Naive thymus-derived CD8-positive, alpha-beta T cell (primary cell): ENCODE results near the gene PPIL6. TPM values are rescaled to one million over a fixed set of nuclear protein-coding genes. Genes with fewer than 3 reads are reported as not detected.

ENCODE experiments used
- ATAC-seq, 2 donors: fragments of 150-1000 bp; cut with Tn5 transposase in 1 of 2; sonication (Bioruptor Pico), chemical (Tn5 transposase) in 1 of 2; 1 replicate in 1 of 2; 2 replicates in 1 of 2; pipeline ENCODE4 v1.10.0; 2021; ENCODE audit warnings: mild to moderate bottlenecking in 2 of 2, moderate library complexity in 2 of 2
- POLR2A ChIA-PET: fragments of 350-600 bp; sonication (Branson Sonifier 250); formaldehyde crosslinking; loops from one replicate; lab custom pipeline; 2021; ENCODE audit warnings: antibody characterized with exemption; lab: Charles Lee
- DNase-seq, 10 donors: peaks; one replicate each; pipeline versions ENCODE4 v3.0.0 to v3.0.0-alpha.2; 2020 to 2022
- H3K27ac Mint-ChIP-seq, 10 donors: one replicate each; pipeline ENCODE4 v1.8.0; 2020 to 2022; ENCODE audit warnings: mild to moderate bottlenecking in 10 of 10, mixed read lengths in 10 of 10, moderate library complexity in 4 of 10, inconsistent platforms in 1 of 10
- H3K27me3 Mint-ChIP-seq, 5 donors: one replicate each; pipeline ENCODE4 v1.8.0; 2021 to 2022; ENCODE audit warnings: mixed read lengths in 5 of 5
- H3K36me3 Mint-ChIP-seq, 3 donors: one replicate each; pipeline ENCODE4 v1.8.0; 2020 to 2022; ENCODE audit warnings: mixed read lengths in 3 of 3, mild to moderate bottlenecking in 2 of 3, inconsistent platforms in 1 of 3
- H3K4me1 Mint-ChIP-seq, 4 donors: one replicate each; pipeline ENCODE4 v1.8.0; 2021 to 2022; ENCODE audit warnings: mixed read lengths in 4 of 4
- H3K4me3 Mint-ChIP-seq, 10 donors: one replicate each; pipeline ENCODE4 v1.8.0; 2020 to 2022; ENCODE audit warnings: mild to moderate bottlenecking in 10 of 10, mixed read lengths in 10 of 10, moderate library complexity in 6 of 10, inconsistent platforms in 1 of 10
- H3K9me3 Mint-ChIP-seq, 9 donors: one replicate each; pipeline ENCODE4 v1.8.0; 2020 to 2022; ENCODE audit warnings: mixed read lengths in 9 of 9, mild to moderate bottlenecking in 3 of 9, inconsistent platforms in 1 of 9, moderate library complexity in 1 of 9
- polyA plus RNA-seq, 3 donors: library from polyadenylated mRNA; unstranded; fragments of 300-500 nt; fragmentation: Illumina TruSeq; gene quantifications; one replicate each; pipeline ENCODE4 v1.2.3, GENCODE V29; 2021
- total RNA-seq, 8 experiments: library from RNA in 2 of 8; stranded (reverse) in 2 of 8; gene quantifications; one replicate each; pipeline ENCODE4 v1.2.3 and lab custom pipeline; 2021 to 2026

Gene PPIL6
- total and polyA plus RNA-seq, 5 experiments from 2014 or later, result 0.25 to 1.7 (median 0.66) TPM

- peak overlapping the region; percentile 94 to 99 (median 98) for H3K4me3 Mint-ChIP-seq
- POLR2A ChIA-PET, result interaction anchor here (0.6 to 4.6 kb wide), 41 partner anchors 9 to 1492 kb away, joined by 3 to 68 read pairs (median 4); partner anchors contain the start of genes AK9, AMD1, CDC40 and CDK19
- DNase-seq (peak; percentile 84 to 98 (median 92)), ATAC-seq (peak; percentile 72 to 73)
- H3K4me1 Mint-ChIP-seq, result peaks cover 18 to 56% (median 45%) of the 10 kb centered on the region in 4 donors
- peak overlapping the region; percentile 94 to 100 (median 99) for H3K27ac Mint-ChIP-seq
- H3K9me3 Mint-ChIP-seq, result no peaks in the 10 kb centered on the region
- peaks cover 0 to 17% (median 3%) of the 10 kb centered on the region in 3 donors for H3K36me3 Mint-ChIP-seq
- no peaks in the 10 kb centered on the region for H3K27me3 Mint-ChIP-seq
Observed at GRCh38 chr6:109382576-109383437, 57.6 kb downstream of the PPIL6 start.

- H3K9me3 Mint-ChIP-seq, result no peaks in the 10 kb centered on the region
- peak within 1 kb of the TSS; percentile 94 to 99 (median 98) for H3K4me3 Mint-ChIP-seq
- H3K27ac Mint-ChIP-seq, result peak within 1 kb of the TSS; percentile 94 to 100 (median 99)
- DNase-seq, result peak; percentile 90 to 98 (median 94)
- POLR2A ChIA-PET, result interaction anchor here (0.6 to 4.6 kb wide), 38 partner anchors 9 to 1493 kb away, joined by 3 to 68 read pairs (median 4); partner anchors contain the start of genes AK9, AMD1, CDC40 and CDK19
- H3K27me3 Mint-ChIP-seq, result no peaks in the 10 kb centered on the region
- ATAC-seq, result peak; percentile 61 to 64
- peaks cover 21 to 65% (median 52%) of the 10 kb centered on the region in 4 donors for H3K4me1 Mint-ChIP-seq
- peaks cover 0 to 25% (median 9%) of the 10 kb centered on the region in 3 donors for H3K36me3 Mint-ChIP-seq
Observed at GRCh38 chr6:109381747-109382575, 58.5 kb downstream of the PPIL6 start, which contains the start of gene CD164. Gene CD164, minus strand, starts transcription at chr6:109382467. Its CDS starts 89 bp downstream, at chr6:109382378.

GRCh38 chr6:109381061-109381746 lies 59.2 kb downstream of the PPIL6 start:
- Mint-ChIP-seq H3K9me3 (no peaks in the 10 kb centered on the region), H3K36me3 (peaks cover 3 to 33% (median 14%) of the 10 kb centered on the region in 3 donors), H3K27me3 (no peaks in the 10 kb centered on the region), H3K27ac (peak overlapping the region; percentile 88 to 97 (median 95)), H3K4me3 (peak overlapping the region; percentile 89 to 98 (median 96)), H3K4me1 (peaks cover 22 to 70% (median 57%) of the 10 kb centered on the region in 4 donors)
- POLR2A ChIA-PET, result interaction anchor here (0.8 to 4.6 kb wide), 11 partner anchors 10 to 799 kb away, joined by 3 to 68 read pairs (median 13); partner anchors contain the start of genes CDC40, CEP57L1, MICAL1 and PPIL6
- DNase-seq, result no peak
- ATAC-seq, result peak; percentile 7 to 26

GRCh38 chr6:109379711-109380110 lies 60.7 kb downstream of the PPIL6 start:
- H3K4me1 Mint-ChIP-seq, result peaks cover 25 to 73% (median 62%) of the 10 kb centered on the region in 4 donors
- no peaks in the 10 kb centered on the region for H3K27me3 Mint-ChIP-seq
- no peaks in the 10 kb centered on the region for H3K9me3 Mint-ChIP-seq
- no peak for DNase-seq
- peak overlapping the region; percentile 1 to 97 (median 62) for H3K27ac Mint-ChIP-seq
- H3K36me3 Mint-ChIP-seq, result peaks cover 8 to 48% (median 17%) of the 10 kb centered on the region in 3 donors
- POLR2A ChIA-PET, result interaction anchor here (1.2 kb wide), 2 partner anchors 103 to 174 kb away, joined by 3 to 4 read pairs; no protein-coding TSS in a partner anchor
- no peak for ATAC-seq
- peak overlapping the region; percentile 78 to 98 (median 96) for H3K4me3 Mint-ChIP-seq

GRCh38 chr6:109377717-109378116 lies 62.7 kb downstream of the PPIL6 start:
- POLR2A ChIA-PET, result interaction anchor here (0.7 to 1.5 kb wide), 2 partner anchors 10 to 17 kb away, joined by 3 to 4 read pairs; no protein-coding TSS in a partner anchor
- Mint-ChIP-seq H3K9me3 (no peaks in the 10 kb centered on the region), H3K36me3 (peaks cover 12 to 66% (median 26%) of the 10 kb centered on the region in 3 donors), H3K27me3 (no peaks in the 10 kb centered on the region), H3K4me1 (peaks cover 38 to 76% (median 71%) of the 10 kb centered on the region in 4 donors), H3K4me3 (peak overlapping the region in 9 of 10 donors; percentile 1 to 94 (median 51)), H3K27ac (peak overlapping the region in 6 of 10 donors; percentile 5 to 95 (median 48))
- DNase-seq (no peak), ATAC-seq (no peak)

- peaks cover 39 to 90% (median 73%) of the 10 kb centered on the region in 4 donors for H3K4me1 Mint-ChIP-seq
- peak overlapping the region in 7 of 10 donors; percentile 3 to 50 (median 29) for H3K4me3 Mint-ChIP-seq
- no peaks in the 10 kb centered on the region for H3K27me3 Mint-ChIP-seq
- no peak for ATAC-seq
- H3K27ac Mint-ChIP-seq, result peak overlapping the region in 8 of 10 donors; percentile 7 to 75 (median 64)
- H3K36me3 Mint-ChIP-seq, result peaks cover 12 to 97% (median 34%) of the 10 kb centered on the region in 3 donors
- POLR2A ChIA-PET, result interaction anchor here (0.5 to 0.6 kb wide), 2 partner anchors 9 to 1277 kb away, joined by 3 read pairs; no protein-coding TSS in a partner anchor
- no peak for DNase-seq
- no peaks in the 10 kb centered on the region for H3K9me3 Mint-ChIP-seq
Observed at GRCh38 chr6:109374326-109374892, 66.0 kb downstream of the PPIL6 start.

GRCh38 chr6:109373762-109374161 lies 66.7 kb downstream of the PPIL6 start:
- peak in 1 of 2 donors; percentile 42 for ATAC-seq
- peak overlapping the region in 7 of 10 donors; percentile 13 to 50 (median 35) for H3K4me3 Mint-ChIP-seq
- no peaks in the 10 kb centered on the region for H3K27me3 Mint-ChIP-seq
- H3K36me3 Mint-ChIP-seq, result peaks cover 12 to 95% (median 34%) of the 10 kb centered on the region in 3 donors
- POLR2A ChIA-PET, result interaction anchor here (0.5 to 0.8 kb wide), 2 partner anchors 9 to 1276 kb away, joined by 3 to 4 read pairs; no protein-coding TSS in a partner anchor
- H3K4me1 Mint-ChIP-seq, result peaks cover 33 to 83% (median 67%) of the 10 kb centered on the region in 4 donors
- H3K9me3 Mint-ChIP-seq, result no peaks in the 10 kb centered on the region
- DNase-seq, result no peak
- H3K27ac Mint-ChIP-seq, result peak overlapping the region in 7 of 10 donors; percentile 7 to 75 (median 21)

GRCh38 chr6:109373331-109373730 lies 67.1 kb downstream of the PPIL6 start:
- POLR2A ChIA-PET, result interaction anchor here (0.8 kb wide), 1 partner anchor 9 kb away, joined by 4 read pairs; no protein-coding TSS in a partner anchor
- Mint-ChIP-seq H3K4me1 (peaks cover 31 to 79% (median 65%) of the 10 kb centered on the region in 4 donors), H3K36me3 (peaks cover 12 to 96% (median 35%) of the 10 kb centered on the region in 3 donors), H3K9me3 (no peaks in the 10 kb centered on the region), H3K27me3 (no peaks in the 10 kb centered on the region), H3K4me3 (peak overlapping the region in 7 of 10 donors; percentile 13 to 50 (median 35)), H3K27ac (peak overlapping the region in 7 of 10 donors; percentile 0 to 75 (median 22))
- ATAC-seq (no peak), DNase-seq (no peak)

- H3K4me3 Mint-ChIP-seq, result peak overlapping the region in 1 of 10 donors; percentile 38
- POLR2A ChIA-PET, result interaction anchor here (1.2 kb wide), 1 partner anchor 10 kb away, joined by 4 read pairs; the partner anchor contains the start of gene CD164
- H3K27me3 Mint-ChIP-seq, result no peaks in the 10 kb centered on the region
- H3K4me1 Mint-ChIP-seq, result peaks cover 25 to 71% (median 56%) of the 10 kb centered on the region in 4 donors
- no peak for ATAC-seq
- H3K36me3 Mint-ChIP-seq, result peaks cover 14 to 95% (median 28%) of the 10 kb centered on the region in 3 donors
- peak overlapping the region in 1 of 10 donors; percentile 58 for H3K27ac Mint-ChIP-seq
- no peaks in the 10 kb centered on the region for H3K9me3 Mint-ChIP-seq
- DNase-seq, result no peak
Observed at GRCh38 chr6:109372130-109372529, 68.3 kb downstream of the PPIL6 start.

GRCh38 chr6:109370792-109371191 lies 69.6 kb downstream of the PPIL6 start:
- no peaks in the 10 kb centered on the region for H3K27me3 Mint-ChIP-seq
- no peaks in the 10 kb centered on the region for H3K9me3 Mint-ChIP-seq
- no peak for ATAC-seq
- POLR2A ChIA-PET, result interaction anchor here (0.7 to 0.9 kb wide), 3 partner anchors 11 to 119 kb away, joined by 3 to 5 read pairs (median 3); partner anchors contain the start of gene CD164
- H3K27ac Mint-ChIP-seq, result peak overlapping the region in 1 of 10 donors; percentile 44
- peaks cover 12 to 95% (median 32%) of the 10 kb centered on the region in 3 donors for H3K36me3 Mint-ChIP-seq
- H3K4me3 Mint-ChIP-seq, result no peak overlapping the region
- H3K4me1 Mint-ChIP-seq, result peaks cover 23 to 64% (median 49%) of the 10 kb centered on the region in 4 donors
- DNase-seq, result no peak
